H1 (cell line): Measurements from ENCODE around the gene DNLZ. TPM values are rescaled to one million over a fixed set of nuclear protein-coding genes. Genes with fewer than 3 reads are reported as not detected.

ENCODE experiments used
- CTCF ChIA-PET: fragments of 300-600 bp; sonication (Branson Sonifier 250); formaldehyde crosslinking; loops from one replicate; lab custom pipeline; 2021; ENCODE audit not compliant: partially characterized antibody; lab: Charles Lee
- POLR2A ChIA-PET: fragments of 300-600 bp; sonication (Branson Sonifier 250); formaldehyde crosslinking; loops from one replicate; lab custom pipeline; 2021; ENCODE audit warnings: inconsistent platforms; ENCODE audit not compliant: partially characterized antibody; lab: Charles Lee
- DNase-seq, 2 experiments: peaks; one replicate each; pipeline versions ENCODE4 v3.0.0 to v3.0.0-alpha.2; 2010 to 2022; ENCODE audit warnings: low spot score in 2 of 2, low read depth in 1 of 2, mixed read lengths in 1 of 2
- FAIRE-seq: peaks from 2 replicates; lab custom pipeline; 2011; peaks lifted over from hg19 to GRCh38; lab: Jason Lieb, UNC
- H2AFZ ChIP-seq: 2 replicates; pipeline ENCODE4 v1.8.1; 2012; ENCODE audit warnings: low read length, inconsistent platforms
- H2AK5ac ChIP-seq: 2 replicates; pipeline ENCODE4 v1.6.1; 2013; ENCODE audit warnings: low read depth, low read length
- H2BK120ac ChIP-seq: replicated peaks from 2 replicates; pipeline ENCODE3; 2013; ENCODE audit warnings: low read depth, low read length, inconsistent platforms
- H2BK12ac ChIP-seq: 2 replicates; pipeline ENCODE4 v1.6.1; 2013; ENCODE audit warnings: low read depth, low read length
- H2BK15ac ChIP-seq: 2 replicates; pipeline ENCODE4 v1.6.1; 2013; ENCODE audit warnings: low read length
- H2BK20ac ChIP-seq: 2 replicates; pipeline ENCODE4 v1.6.1; 2013; ENCODE audit warnings: low read length
- H2BK5ac ChIP-seq: 2 replicates; pipeline ENCODE4 v1.6.1; 2013; ENCODE audit warnings: low read depth, low read length
- H3K14ac ChIP-seq: 2 replicates; pipeline ENCODE4 v1.6.1; 2013; ENCODE audit warnings: inconsistent platforms; ENCODE audit not compliant: insufficient read length
- H3K18ac ChIP-seq: 2 replicates; pipeline ENCODE4 v1.6.1; 2013; ENCODE audit warnings: low read length; ENCODE audit errors: extremely low read depth
- H3K23ac ChIP-seq: 2 replicates; pipeline ENCODE4 v1.6.1; 2013; ENCODE audit warnings: inconsistent platforms; ENCODE audit not compliant: insufficient read length
- H3K23me2 ChIP-seq: 2 replicates; pipeline ENCODE4 v1.6.1; 2013; ENCODE audit warnings: low read depth, low read length
- H3K27ac ChIP-seq: 2 replicates; pipeline ENCODE4 v1.6.1; 2011; ENCODE audit warnings: low read depth, low read length, inconsistent platforms
- H3K27me3 ChIP-seq, 4 experiments: replicated peaks in 1 of 4; 1 replicate in 1 of 4; 2 replicates in 3 of 4; pipeline versions ENCODE4 v1.6.1 to v1.8.1; 2011 to 2013; ENCODE audit warnings: low read length in 3 of 4, mild to moderate bottlenecking in 3 of 4, inconsistent platforms in 2 of 4, mixed read lengths in 2 of 4, moderate library complexity in 1 of 4; ENCODE audit not compliant: control insufficient read depth in 3 of 4, insufficient read depth in 3 of 4; ENCODE audit errors: extremely low read depth in 1 of 4
- H3K36me3 ChIP-seq, 4 experiments: 2 replicates each; pipeline versions ENCODE4 v1.6.1 to v1.8.1; 2011 to 2013; ENCODE audit warnings: mild to moderate bottlenecking in 4 of 4, low read length in 3 of 4, moderate library complexity in 2 of 4, control low read depth in 1 of 4, inconsistent platforms in 1 of 4; ENCODE audit not compliant: insufficient read depth in 4 of 4, control insufficient read depth in 2 of 4
- H3K4ac ChIP-seq: replicated peaks from 2 replicates; pipeline ENCODE3; 2013; ENCODE audit warnings: low read length, low read depth, mixed read lengths, inconsistent platforms; ENCODE audit not compliant: insufficient read length
- H3K4me1 ChIP-seq, 4 experiments: replicated peaks in 1 of 4; 1 replicate in 1 of 4; 2 replicates in 3 of 4; pipeline versions ENCODE4 v1.6.1 to v1.8.1; 2011 to 2013; ENCODE audit warnings: low read length in 3 of 4, inconsistent platforms in 2 of 4, mixed read lengths in 1 of 4; ENCODE audit not compliant: insufficient read depth in 4 of 4, control insufficient read depth in 3 of 4
- H3K4me2 ChIP-seq, 2 experiments: 2 replicates each; pipeline versions ENCODE4 v1.6.1 to v1.8.1; 2011 to 2013; ENCODE audit warnings: low read depth in 2 of 2, low read length in 2 of 2, control low read depth in 1 of 2, inconsistent platforms in 1 of 2, mild to moderate bottlenecking in 1 of 2; ENCODE audit not compliant: insufficient read depth in 1 of 2
- H3K4me3 ChIP-seq, 4 experiments: fragments of 200-600, 300-600 bp in 1 of 4; sonication (generic), shearing (Covaris generic), sonication (Bioruptor Twin) in 1 of 4; 2 replicates each; pipeline versions ENCODE4 v1.5.1 to v1.8.1; 2011 to 2016; ENCODE audit warnings: low read length in 4 of 4, low read depth in 3 of 4, control low read depth in 2 of 4, inconsistent platforms in 2 of 4, mild to moderate bottlenecking in 2 of 4, mixed read lengths in 1 of 4, moderate library complexity in 1 of 4; ENCODE audit not compliant: insufficient read depth in 2 of 4; ENCODE audit errors: extremely low read depth in 1 of 4
- H3K56ac ChIP-seq: replicated peaks from 2 replicates; pipeline ENCODE3; 2013; ENCODE audit warnings: low read depth, mild to moderate bottlenecking, mixed read lengths, low read length, inconsistent platforms; ENCODE audit not compliant: insufficient read length
- H3K79me1 ChIP-seq: 2 replicates; pipeline ENCODE4 v1.6.1; 2013; ENCODE audit warnings: low read depth, low read length, control low read depth
- H3K79me2 ChIP-seq, 2 experiments: 2 replicates each; pipeline versions ENCODE4 v1.6.1 to v1.8.1; 2012 to 2013; ENCODE audit warnings: low read length in 2 of 2, mild to moderate bottlenecking in 2 of 2, inconsistent platforms in 1 of 2; ENCODE audit not compliant: insufficient read depth in 2 of 2, control insufficient read depth in 1 of 2
- H3K9ac ChIP-seq, 4 experiments: replicated peaks in 1 of 4; 1 replicate in 1 of 4; 2 replicates in 3 of 4; pipeline versions ENCODE4 v1.6.1 to v1.8.1; 2011 to 2013; ENCODE audit warnings: low read depth in 3 of 4, low read length in 3 of 4, control low read depth in 2 of 4, mild to moderate bottlenecking in 2 of 4, moderate library complexity in 2 of 4, inconsistent platforms in 1 of 4; ENCODE audit errors: extremely low read depth in 1 of 4
- H3K9me3 ChIP-seq, 2 experiments: 2 replicates each; pipeline versions ENCODE4 v1.6.1 to v1.8.1; 2012 to 2013; ENCODE audit warnings: mild to moderate bottlenecking in 2 of 2, moderate library complexity in 2 of 2, control low read depth in 1 of 2, inconsistent platforms in 1 of 2, low read depth in 1 of 2, low read length in 1 of 2, mixed read lengths in 1 of 2; ENCODE audit not compliant: insufficient read depth in 2 of 2
- H4K20me1 ChIP-seq, 2 experiments: replicated peaks in 1 of 2; 2 replicates each; pipeline versions ENCODE3 to v1.8.1; 2011 to 2013; ENCODE audit warnings: inconsistent platforms in 2 of 2, low read length in 2 of 2, mild to moderate bottlenecking in 1 of 2; ENCODE audit not compliant: insufficient read depth in 2 of 2, control insufficient read depth in 1 of 2
- H4K5ac ChIP-seq: 2 replicates; pipeline ENCODE4 v1.6.1; 2013; ENCODE audit warnings: low read length, low read depth, mixed read lengths, inconsistent platforms; ENCODE audit not compliant: insufficient read length
- H4K8ac ChIP-seq: 2 replicates; pipeline ENCODE4 v1.8.0; 2013; ENCODE audit warnings: mild to moderate bottlenecking, moderate library complexity, low read length, inconsistent platforms; ENCODE audit not compliant: insufficient read depth; ENCODE audit errors: extremely low read depth
- H4K91ac ChIP-seq: replicated peaks from 2 replicates; pipeline ENCODE3; 2013; ENCODE audit warnings: low read length, mixed read lengths, inconsistent platforms; ENCODE audit not compliant: insufficient read length
- ATF2 ChIP-seq: IDR thresholded peaks from 2 replicates; pipeline ENCODE4 v1.6.1; 2012; ENCODE audit warnings: low read length, inconsistent platforms
- ATF3 ChIP-seq: IDR thresholded peaks from 2 replicates; pipeline ENCODE4 v1.6.1; 2011; ENCODE audit warnings: low read depth, mild to moderate bottlenecking, low read length; ENCODE audit not compliant: insufficient read depth
- EGR1 ChIP-seq: IDR thresholded peaks from 2 replicates; pipeline ENCODE4 v1.6.1; 2011; ENCODE audit warnings: low read depth, low read length, borderline replicate concordance
- TAF7 ChIP-seq: optimal IDR thresholded peaks from 2 replicates; pipeline ENCODE3; 2011; ENCODE audit warnings: low read depth, mild to moderate bottlenecking, inconsistent platforms, low read length, moderate library complexity, borderline replicate concordance
- WGBS, 2 experiments: shearing (Covaris generic) in 1 of 2; methylation state at CpG; one replicate each; pipeline versions ENCODE4 v1.1.6 to v1.1.7; 2013 to 2015; ENCODE audit warnings: low lambda C conversion rate in 2 of 2, mixed read lengths in 2 of 2, inconsistent platforms in 1 of 2, low coverage in 1 of 2, missing lambda C conversion rate in 1 of 2; ENCODE audit not compliant: insufficient replicate concordance in 2 of 2, insufficient coverage in 1 of 2, insufficient read length in 1 of 2; ENCODE audit errors: extremely low coverage in 1 of 2, missing lambda C conversion rate in 1 of 2; 5-methylcytosine and 5-hydroxymethylcytosine counted together
- polyA plus RNA-seq, 7 experiments: library from polyadenylated mRNA; depleted of rRNA in 3 of 7; stranded (reverse) in 5 of 7; unstranded in 2 of 7; fragments of >200 nt in 5 of 7; fragments of 200-250 nt in 2 of 7; gene quantifications; 1 replicate in 5 of 7; 2 replicates in 1 of 7; 4 replicates in 1 of 7; pipeline versions ENCODE4 v1.2.1 to v1.2.3, GENCODE V29; 2011 to 2013; ENCODE audit warnings: missing spikeins in 2 of 7, mixed read lengths in 2 of 7
- total RNA-seq: library from RNA; stranded (reverse); fragmentation: NEBNext Ultra II Directional; extraction: Animal tissue kit (Norgen Biotek cat#: 25700); gene quantifications from 2 replicates; pipeline ENCODE4 v1.2.1, GENCODE V29; 2021

Gene DNLZ
- total and polyA plus RNA-seq, 2 of the 8 experiments (the other 6 are each of a cell fraction or from before 2014, with no cell fraction given): 11.6 to 17.9 TPM

- CTCF ChIA-PET: interaction anchor here (0.7 to 1.9 kb wide), 11 partner anchors 9 to 134 kb away, joined by 3 to 15 read pairs (median 3); partner anchors contain the start of gene DNLZ
- no peak overlapping the region for H2BK20ac ChIP-seq
- no peak overlapping the region for H2AFZ ChIP-seq
- no peak overlapping the region for H3K27ac ChIP-seq
- no peak overlapping the region for H4K5ac ChIP-seq
- no peak for DNase-seq
- no peak overlapping the region for H2BK15ac ChIP-seq
- no peak overlapping the region for H3K56ac ChIP-seq
- no peaks in the 10 kb centered on the region for H3K27me3 ChIP-seq
- no peak overlapping the region for H2BK12ac ChIP-seq
- H3K36me3 ChIP-seq: peaks cover 0 to 4% (median 0%) of the 10 kb centered on the region in 4 experiments; a peak in 2 of 8 replicates
- H4K91ac ChIP-seq: no peak overlapping the region
- no peaks in the 10 kb centered on the region for H3K79me2 ChIP-seq
- no peaks in the 10 kb centered on the region for H3K9me3 ChIP-seq
- no peaks in the 10 kb centered on the region for H4K20me1 ChIP-seq
- H3K4me1 ChIP-seq: peaks cover 0 to 9% (median 8%) of the 10 kb centered on the region in 4 experiments; a peak in 6 of 7 replicates
- no peak overlapping the region for H3K23ac ChIP-seq
- no peak overlapping the region for H3K4me2 ChIP-seq
- H3K14ac ChIP-seq: no peak overlapping the region
- no peak for TF ChIP-seq EGR1
- no peak for TF ChIP-seq TAF7
- no peak for TF ChIP-seq ATF3
- TF ChIP-seq ATF2: no peak
- TF ChIP-seq, all 59 proteins: peak for 0
- peaks cover 2% of the 10 kb centered on the region; the same call in 1 of the 2 replicates for H3K23me2 ChIP-seq
- H3K4me3 ChIP-seq: no peak overlapping the region
- no peak overlapping the region for H4K8ac ChIP-seq
- POLR2A ChIA-PET: interaction anchor here (1.3 to 1.4 kb wide), 2 partner anchors 27 to 66 kb away, joined by 3 to 4 read pairs; no protein-coding TSS in a partner anchor
- no peak overlapping the region for H3K9ac ChIP-seq
- no peak overlapping the region for H3K4ac ChIP-seq
- H2AK5ac ChIP-seq: no peak overlapping the region
- H2BK120ac ChIP-seq: no peak overlapping the region
- WGBS, 2 experiments: 92% methylated on average over 11 of the region's 12 CpGs; no CpG with 5 or more reads in 1 of the 2 experiments
- no peak overlapping the region for H2BK5ac ChIP-seq
- H3K18ac ChIP-seq: no peak overlapping the region
- no peak for FAIRE-seq
- H3K79me1 ChIP-seq: no peaks in the 10 kb centered on the region
These were observed 23.6 kb downstream of the DNLZ start for GRCh38 chr9:136339958-136340310.
